Activated CD4-positive, alpha-beta T cell treated with anti-CD3 and anti-CD28 coated beads for 36 hours (primary cell): ENCODE data around the gene UGT1A7. TPM values are rescaled to one million over a fixed set of nuclear protein-coding genes. Genes with fewer than 3 reads are reported as not detected.
"Not testable (repeated sequence)": the region's sequence is repeated elsewhere in the genome, so short reads cannot be mapped to it uniquely, and the experiment has no call there.

Source experiments
- ATAC-seq: fragments of 200-7000 bp; cut with Tn5 transposase; one replicate; pipeline ENCODE4 v1.10.0; 2021; ENCODE audit warnings: mild to moderate bottlenecking, moderate library complexity
- CTCF ChIA-PET: fragments of 350-600 bp; sonication (Branson Sonifier 250); formaldehyde crosslinking; loops from one replicate; lab custom pipeline; 2021; ENCODE audit warnings: antibody characterized with exemption; lab: Charles Lee
- POLR2A ChIA-PET: fragments of 350-600 bp; sonication (Branson Sonifier 250); formaldehyde crosslinking; loops from one replicate; lab custom pipeline; 2021; ENCODE audit warnings: antibody characterized with exemption, inconsistent platforms; lab: Charles Lee
- DNase-seq: peaks from one replicate; pipeline ENCODE4 v3.0.0-alpha.2; 2020
- H3K27ac Mint-ChIP-seq: one replicate; pipeline ENCODE4 v1.8.0; 2021; ENCODE audit warnings: mixed read lengths
- H3K27me3 Mint-ChIP-seq: one replicate; pipeline ENCODE4 v1.8.0; 2021; ENCODE audit warnings: mixed read lengths
- H3K36me3 Mint-ChIP-seq: one replicate; pipeline ENCODE4 v1.8.0; 2021; ENCODE audit warnings: low read depth, mixed read lengths
- H3K4me1 Mint-ChIP-seq: one replicate; pipeline ENCODE4 v1.8.0; 2021; ENCODE audit warnings: mixed read lengths
- H3K4me3 Mint-ChIP-seq: one replicate; pipeline ENCODE4 v1.8.0; 2021; ENCODE audit warnings: mild to moderate bottlenecking, moderate library complexity, mixed read lengths
- H3K9me3 Mint-ChIP-seq: one replicate; pipeline ENCODE4 v1.8.0; 2021; ENCODE audit warnings: low read depth, mixed read lengths
- intact Hi-C, 2 experiments: fragments of 100-400 bp; cut with DNase I in 1 of 2; cut with micrococcal nuclease in 1 of 2; formaldehyde crosslinking; loops; one replicate each; pipeline versions ENCODE4 v1.14.2 to v1.15.1; 2022 to 2024; cut with DNase I, micrococcal nuclease
- total RNA-seq, 2 experiments: library from RNA; stranded (reverse); gene quantifications; one replicate each; pipeline ENCODE4 v1.2.3, GENCODE V29; 2021

UGT1A7 gene
- total RNA-seq, result not detected

GRCh38 chr2:233681521-233682099, at the start of gene UGT1A7:
Gene UGT1A7 (plus strand): TSS chr2:233681901. CDS start chr2:233681938, 37 bp downstream.
- Mint-ChIP-seq H3K4me1 (no peaks in the 10 kb centered on the region), H3K4me3 (no peak within 1 kb of the TSS), H3K36me3 (no peaks in the 10 kb centered on the region), H3K9me3 (no peaks in the 10 kb centered on the region), H3K27me3 (peaks cover 11% of the 10 kb centered on the region), H3K27ac (no peak within 1 kb of the TSS)
- ChIA-PET CTCF (no interaction called here), POLR2A (no interaction called here)
- DNase-seq (no peak), ATAC-seq (no peak)
- intact Hi-C loops, result no loop called here

GRCh38 chr2:233636306-233636705, 45.4 kb upstream of the UGT1A7 start, which contains the start of gene UGT1A10:
Gene UGT1A10 (plus strand): TSS chr2:233636448. CDS start chr2:233636523, 75 bp downstream.
- intact Hi-C loops, H3K27me3 Mint-ChIP-seq, H3K27ac Mint-ChIP-seq, CTCF ChIA-PET, ATAC-seq, H3K4me3 Mint-ChIP-seq, DNase-seq, H3K9me3 Mint-ChIP-seq, POLR2A ChIA-PET, H3K36me3 Mint-ChIP-seq: not testable (repeated sequence)
- H3K4me1 Mint-ChIP-seq, result peaks cover 11% of the 10 kb centered on the region

- Mint-ChIP-seq H3K4me1 (peaks cover 11% of the 10 kb centered on the region), H3K9me3 (peaks cover 2% of the 10 kb centered on the region), H3K27me3 (peaks cover 7% of the 10 kb centered on the region), H3K4me3 (no peak overlapping the region), H3K27ac (no peak overlapping the region), H3K36me3 (no peaks in the 10 kb centered on the region)
- intact Hi-C loops, result no loop called here
- DNase-seq (peak; percentile 10), ATAC-seq (no peak)
- POLR2A ChIA-PET, result no interaction called here
- CTCF ChIA-PET, result no interaction called here
Measured at GRCh38 chr2:233638836-233639235, 42.9 kb upstream of the UGT1A7 start.

GRCh38 chr2:233639860-233640259, 41.8 kb upstream of the UGT1A7 start:
- Mint-ChIP-seq H3K4me1 (peaks cover 11% of the 10 kb centered on the region), H3K4me3 (no peak overlapping the region), H3K27me3 (peaks cover 7% of the 10 kb centered on the region), H3K36me3 (no peaks in the 10 kb centered on the region), H3K27ac (no peak overlapping the region), H3K9me3 (peaks cover 2% of the 10 kb centered on the region)
- ChIA-PET CTCF (no interaction called here), POLR2A (no interaction called here)
- intact Hi-C loops, result no loop called here
- DNase-seq (no peak), ATAC-seq (no peak)

- Mint-ChIP-seq H3K4me1 (peaks cover 11% of the 10 kb centered on the region), H3K36me3 (peaks cover 3% of the 10 kb centered on the region), H3K27ac (no peak overlapping the region), H3K27me3 (peaks cover 6% of the 10 kb centered on the region), H3K4me3 (no peak overlapping the region), H3K9me3 (peaks cover 22% of the 10 kb centered on the region)
- DNase-seq (no peak), ATAC-seq (no peak)
- POLR2A ChIA-PET, result no interaction called here
- CTCF ChIA-PET, result interaction anchor here (0.6 kb wide), 1 partner anchor 495 kb away, joined by 5 read pairs; no protein-coding TSS in a partner anchor
- intact Hi-C loops, result no loop called here
Measured at GRCh38 chr2:233643128-233643527, 38.6 kb upstream of the UGT1A7 start.

GRCh38 chr2:233646033-233646432, 35.7 kb upstream of the UGT1A7 start:
- CTCF ChIA-PET, result interaction anchor here (0.7 kb wide), 2 partner anchors 612 to 1697 kb away, joined by 3 read pairs; no protein-coding TSS in a partner anchor

GRCh38 chr2:233650981-233651380, 30.7 kb upstream of the UGT1A7 start:
- DNase-seq, result no peak
- Mint-ChIP-seq H3K27me3 (peaks cover 10% of the 10 kb centered on the region), H3K4me1 (no peaks in the 10 kb centered on the region), H3K4me3 (no peak overlapping the region), H3K9me3 (peaks cover 14% of the 10 kb centered on the region), H3K27ac (no peak overlapping the region), H3K36me3 (peaks cover 3% of the 10 kb centered on the region)
- intact Hi-C loops, result no loop called here
- ChIA-PET CTCF (no interaction called here), POLR2A (no interaction called here)
- ATAC-seq, result no peak

More at GRCh38 chr2:233646033-233646432, 35.7 kb upstream of the UGT1A7 start:
- H3K27me3 Mint-ChIP-seq, H3K27ac Mint-ChIP-seq, intact Hi-C loops, H3K4me3 Mint-ChIP-seq, ATAC-seq, H3K4me1 Mint-ChIP-seq, DNase-seq, POLR2A ChIA-PET, H3K36me3 Mint-ChIP-seq: not testable (repeated sequence)
- H3K9me3 Mint-ChIP-seq, result peaks cover 22% of the 10 kb centered on the region

- POLR2A ChIA-PET, result no interaction called here
- H3K4me3 Mint-ChIP-seq, result no peak overlapping the region
- H3K4me1 Mint-ChIP-seq, result no peaks in the 10 kb centered on the region
- H3K27ac Mint-ChIP-seq, result no peak overlapping the region
- H3K9me3 Mint-ChIP-seq, result peaks cover 12% of the 10 kb centered on the region
- peaks cover 10% of the 10 kb centered on the region for H3K27me3 Mint-ChIP-seq
- peaks cover 3% of the 10 kb centered on the region for H3K36me3 Mint-ChIP-seq
- intact Hi-C loops, result no loop called here
- CTCF ChIA-PET, result interaction anchor here (0.7 kb wide), 1 partner anchor 62 kb away, joined by 3 read pairs; the partner anchor contains the start of gene UGT1A5
- no peak for ATAC-seq
- DNase-seq, result no peak
Measured at GRCh38 chr2:233651430-233651829, 30.3 kb upstream of the UGT1A7 start.

GRCh38 chr2:233654501-233654900, 27.2 kb upstream of the UGT1A7 start:
- Mint-ChIP-seq H3K4me1 (no peaks in the 10 kb centered on the region), H3K4me3 (no peak overlapping the region), H3K27me3 (peaks cover 12% of the 10 kb centered on the region), H3K9me3 (no peaks in the 10 kb centered on the region), H3K36me3 (no peaks in the 10 kb centered on the region), H3K27ac (no peak overlapping the region)
- no peak for ATAC-seq
- CTCF ChIA-PET, result interaction anchor here (1.0 to 1.2 kb wide), 2 partner anchors 13 to 1065 kb away, joined by 3 read pairs; no protein-coding TSS in a partner anchor
- intact Hi-C loops, result no loop called here
- POLR2A ChIA-PET, result no interaction called here
- no peak for DNase-seq

- ATAC-seq, result no peak
- H3K27me3 Mint-ChIP-seq, result peaks cover 15% of the 10 kb centered on the region
- no peak overlapping the region for H3K4me3 Mint-ChIP-seq
- no peak overlapping the region for H3K27ac Mint-ChIP-seq
- DNase-seq, result no peak
- H3K4me1 Mint-ChIP-seq, result no peaks in the 10 kb centered on the region
- CTCF ChIA-PET, result interaction anchor here (1.2 kb wide), 1 partner anchor 1064 kb away, joined by 3 read pairs; no protein-coding TSS in a partner anchor
- H3K9me3 Mint-ChIP-seq, result no peaks in the 10 kb centered on the region
- H3K36me3 Mint-ChIP-seq, result no peaks in the 10 kb centered on the region
- POLR2A ChIA-PET, result no interaction called here
- intact Hi-C loops, result no loop called here
Measured at GRCh38 chr2:233655043-233655442, 26.7 kb upstream of the UGT1A7 start.

- peaks cover 15% of the 10 kb centered on the region for H3K27me3 Mint-ChIP-seq
- ATAC-seq, H3K36me3 Mint-ChIP-seq, H3K4me1 Mint-ChIP-seq, H3K4me3 Mint-ChIP-seq, H3K9me3 Mint-ChIP-seq, CTCF ChIA-PET, intact Hi-C loops, POLR2A ChIA-PET, H3K27ac Mint-ChIP-seq, DNase-seq: not testable (repeated sequence)
Measured at GRCh38 chr2:233655943-233656342, 25.8 kb upstream of the UGT1A7 start.

GRCh38 chr2:233656443-233656842, 25.3 kb upstream of the UGT1A7 start:
- intact Hi-C loops, result no loop called here
- Mint-ChIP-seq H3K4me1 (no peaks in the 10 kb centered on the region), H3K9me3 (no peaks in the 10 kb centered on the region), H3K36me3 (no peaks in the 10 kb centered on the region), H3K4me3 (no peak overlapping the region), H3K27me3 (peaks cover 18% of the 10 kb centered on the region), H3K27ac (no peak overlapping the region)
- ATAC-seq (no peak), DNase-seq (peak; percentile 16)
- ChIA-PET CTCF (no interaction called here), POLR2A (no interaction called here)
